Measurements from ENCODE around the gene PPID.
"Not testable (repeated sequence)": the region's sequence is repeated elsewhere in the genome, so short reads cannot be mapped to it uniquely, and the experiment has no call there.

PPID gene

DNA sequence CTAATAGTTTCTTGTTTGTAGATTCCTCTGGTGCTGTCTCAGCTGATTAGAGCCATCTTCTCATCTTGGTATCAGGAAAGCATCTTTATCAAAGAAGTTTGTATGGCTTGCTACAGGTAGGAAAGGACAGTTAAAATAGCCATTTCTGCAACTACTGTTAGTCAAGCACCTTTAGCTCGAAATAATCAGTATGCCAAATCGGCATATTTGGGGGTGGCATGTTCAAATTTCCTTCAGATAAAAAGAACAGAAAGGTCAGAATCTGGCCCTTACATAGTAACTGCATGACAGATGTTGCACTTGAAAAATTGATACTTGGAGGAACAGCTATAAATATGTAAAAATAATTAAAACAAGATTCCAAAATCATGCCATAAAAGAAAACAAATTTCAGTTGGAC is 56.3 kb downstream of the PPID start:
- no peak for DNase-seq

DNA sequence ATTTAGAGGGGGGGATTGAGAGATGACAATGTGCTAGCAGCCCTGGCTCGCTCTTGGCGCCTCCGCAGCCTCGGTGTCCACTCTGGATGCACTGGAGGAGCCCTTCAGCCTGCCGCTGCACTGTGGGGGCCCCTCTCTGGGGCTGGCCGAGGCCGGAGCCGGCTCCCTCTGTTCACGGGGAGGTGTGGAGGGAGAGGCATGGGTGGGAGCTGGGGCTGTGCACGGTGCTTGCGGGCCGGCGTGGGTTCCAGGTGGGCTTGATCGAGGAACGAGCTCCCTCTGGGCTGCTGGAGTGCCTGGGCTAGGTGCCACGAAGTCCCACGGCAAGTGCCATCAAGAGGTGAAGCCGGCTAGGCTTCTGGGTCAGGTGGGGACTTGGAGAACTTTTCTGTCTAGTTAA is 58.4 kb downstream of the PPID start:
- DNase-seq = no peak

- DNase-seq = not testable (repeated sequence)
Observed at GRCh38 chr4:158663707-158664625, 59.2 kb downstream of the PPID start.

GRCh38 chr4:158663255-158663654 is 59.9 kb downstream of the PPID start:
- not testable (repeated sequence) for DNase-seq
